Measurements from ENCODE around the gene TCFL5.
A peak's percentile ranks its signal among the peaks of the same experiment; 100 is the strongest.

Gene TCFL5

DNA sequence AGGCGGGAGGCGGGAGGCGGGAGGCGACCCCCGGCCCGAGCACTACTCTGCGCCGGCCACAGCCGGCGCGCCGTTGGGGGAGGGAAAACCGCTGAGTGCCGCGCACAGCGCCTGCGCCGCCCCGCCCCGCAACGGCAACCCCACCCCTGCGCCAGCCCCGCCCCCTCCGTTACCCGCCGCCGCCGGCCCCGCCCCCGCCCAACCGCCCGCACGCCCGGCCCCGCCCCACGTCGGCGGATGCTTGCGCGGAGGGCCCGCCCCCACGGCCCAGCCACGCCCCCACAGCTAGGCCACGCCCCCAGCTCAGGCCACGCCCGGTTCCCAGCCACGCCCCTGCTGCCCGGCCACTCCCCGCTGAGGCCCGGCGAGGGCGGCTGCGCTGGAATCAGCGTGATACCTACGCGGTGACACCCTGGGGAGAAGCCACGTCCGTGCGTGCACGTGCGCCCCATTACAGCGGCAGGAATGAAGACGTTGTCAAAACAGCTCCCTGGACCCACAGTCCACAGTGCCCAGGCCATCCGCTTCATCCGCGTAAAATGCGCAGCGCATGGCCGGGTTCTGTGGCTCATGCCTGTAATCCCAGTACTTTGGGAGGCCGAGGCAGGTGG lies at the start of gene TCFL5:
TCFL5 (minus strand) TSS at position 97 of the 611 bp plus-strand sequence. CDS start 152 bp downstream, outside the sequence.
- peak; percentile 94 for DNase-seq

DNA sequence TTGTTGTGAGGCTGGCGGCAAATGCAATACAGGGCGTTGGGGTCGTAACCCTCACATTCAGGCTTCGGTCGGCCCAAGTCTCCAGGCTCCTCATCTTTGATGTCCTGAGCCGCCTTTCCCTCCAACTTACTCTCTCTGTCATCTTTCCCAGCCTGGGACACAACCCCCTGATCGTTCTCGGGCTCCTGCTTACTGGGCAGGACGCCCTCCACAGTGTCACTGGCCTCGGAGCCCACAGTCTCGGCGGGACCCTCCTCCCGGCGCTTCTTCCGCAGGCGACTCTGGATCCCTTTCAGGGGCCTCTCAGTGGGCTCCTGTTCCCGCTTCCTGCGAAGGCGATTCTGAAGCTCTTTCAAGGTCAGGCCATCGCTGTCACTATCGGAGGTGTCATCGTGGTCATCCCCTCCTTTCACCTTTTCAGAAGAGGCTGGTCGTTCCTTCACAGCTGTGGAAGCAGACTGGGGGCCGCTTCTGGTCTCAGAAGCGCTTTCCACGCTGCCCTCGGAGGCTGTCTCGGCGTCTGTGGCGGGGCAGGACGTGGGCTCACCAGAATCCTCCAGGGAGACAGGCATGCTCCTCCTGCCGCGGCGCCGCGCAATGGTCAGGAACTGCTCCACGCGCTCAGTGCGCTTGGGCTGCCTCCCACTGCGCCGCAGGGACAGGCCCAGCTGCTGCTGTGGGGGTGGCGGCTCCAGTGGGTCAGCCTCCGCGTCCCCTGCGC lies 49.3 kb upstream of the TCFL5 start:
- DNase-seq: no peak

DNA sequence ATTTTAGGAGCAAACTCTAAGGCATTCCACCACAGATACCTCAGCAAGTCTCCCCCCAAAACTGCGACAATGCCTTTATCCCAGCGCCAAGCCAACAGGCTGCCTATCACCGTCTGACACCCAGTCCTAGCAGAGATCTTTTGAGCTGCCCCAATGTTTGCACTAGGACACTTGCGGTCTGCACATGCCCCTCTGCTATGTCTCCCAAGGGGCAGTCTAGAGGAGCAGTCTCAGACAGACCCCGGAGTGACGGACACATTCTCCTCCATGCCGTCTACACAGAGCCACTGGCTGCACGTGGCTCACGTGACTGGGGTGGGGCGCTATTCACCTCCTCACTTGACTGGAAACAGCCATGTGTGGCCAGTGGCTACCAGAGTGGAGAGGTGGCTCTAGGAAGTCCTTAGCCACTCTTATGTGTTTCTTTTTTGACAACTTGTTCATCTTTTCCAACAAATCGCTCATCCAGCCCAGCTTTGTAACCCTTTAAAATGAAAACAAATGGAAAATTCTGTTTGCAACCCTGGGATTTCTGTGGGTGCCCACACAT lies 48.7 kb upstream of the TCFL5 start:
- no peak for DNase-seq

DNA sequence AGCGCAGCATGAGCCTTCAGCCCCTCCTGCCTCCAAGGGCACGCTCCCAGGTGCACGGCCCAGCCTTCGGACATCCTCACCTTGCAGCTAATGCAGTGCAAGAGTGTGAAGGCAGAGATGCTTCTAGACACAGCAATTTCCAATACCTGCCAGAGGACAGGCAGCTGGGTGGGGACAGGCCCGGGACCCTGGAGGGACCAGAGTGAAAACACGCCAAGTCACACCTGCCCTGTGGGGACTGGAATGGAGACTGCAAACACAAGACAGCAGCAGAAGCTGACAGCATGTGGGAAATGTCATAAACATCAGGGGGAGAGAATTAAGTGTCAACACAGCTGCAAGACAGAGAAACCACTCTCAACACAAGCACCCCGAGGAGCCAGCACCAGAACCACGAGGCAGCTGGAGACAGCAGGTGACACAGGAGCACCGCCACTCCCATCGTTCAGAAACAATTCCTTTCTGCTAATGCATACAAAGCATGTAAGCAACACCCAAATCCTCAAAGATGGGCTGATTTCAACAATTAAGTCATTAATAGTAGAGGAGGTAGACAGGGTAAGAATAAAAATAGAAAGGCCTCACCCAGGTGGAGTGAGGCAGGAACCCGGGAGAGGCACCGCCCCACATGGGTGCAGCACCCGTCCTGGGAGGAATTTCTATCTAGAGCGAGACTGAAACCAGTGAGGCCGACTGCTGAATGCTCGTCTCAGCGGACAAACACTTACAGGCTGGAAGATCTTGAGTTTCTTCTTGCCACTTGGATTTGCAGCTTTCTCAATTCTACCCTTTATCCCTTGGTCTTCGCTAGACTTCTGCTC lies 47.6 kb upstream of the TCFL5 start:
- no peak for DNase-seq

DNA sequence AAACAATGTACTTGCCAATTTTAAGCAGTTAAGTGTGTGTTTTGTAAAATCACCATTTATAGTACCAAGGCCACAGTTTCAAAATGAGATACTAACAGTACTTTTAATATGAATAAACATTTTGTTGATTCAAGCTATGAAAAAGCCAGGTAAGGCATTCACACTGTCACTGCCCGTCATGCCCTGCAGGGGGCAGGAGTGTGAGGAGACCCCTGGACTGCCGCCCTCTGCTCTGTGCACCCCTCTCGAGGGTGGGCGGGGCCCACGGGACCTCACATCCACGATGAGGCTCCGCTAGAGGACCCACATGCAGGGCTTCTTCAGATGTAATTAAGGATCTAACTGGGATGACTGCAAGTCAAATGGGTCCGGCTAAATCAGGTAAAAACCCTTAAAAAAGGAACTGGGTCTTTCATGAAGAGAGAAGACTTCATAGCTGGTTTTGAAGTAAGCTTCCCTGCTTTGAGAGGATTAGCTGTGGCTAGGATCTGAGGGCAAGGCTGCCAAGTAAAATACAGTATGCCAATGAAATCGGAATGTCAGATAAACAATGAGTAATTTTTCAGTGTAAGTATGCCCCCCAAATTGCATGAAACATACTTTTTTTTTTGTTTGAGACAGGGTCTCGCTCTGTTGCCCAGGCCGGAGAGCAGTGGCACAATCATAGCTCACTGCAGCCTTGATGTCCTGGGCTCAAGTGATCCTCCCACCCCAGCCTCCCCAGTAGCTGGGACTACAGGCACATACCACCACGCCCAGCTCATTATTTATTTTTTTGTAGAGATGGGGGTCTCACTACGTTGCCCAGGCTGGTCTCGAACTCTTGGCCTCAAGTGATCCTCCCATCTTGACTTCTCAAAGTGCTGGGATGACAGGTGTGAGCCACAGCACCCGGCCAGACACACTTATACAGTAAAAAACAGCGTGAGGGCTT lies 46.0 kb upstream of the TCFL5 start:
- DNase-seq: no peak

DNA sequence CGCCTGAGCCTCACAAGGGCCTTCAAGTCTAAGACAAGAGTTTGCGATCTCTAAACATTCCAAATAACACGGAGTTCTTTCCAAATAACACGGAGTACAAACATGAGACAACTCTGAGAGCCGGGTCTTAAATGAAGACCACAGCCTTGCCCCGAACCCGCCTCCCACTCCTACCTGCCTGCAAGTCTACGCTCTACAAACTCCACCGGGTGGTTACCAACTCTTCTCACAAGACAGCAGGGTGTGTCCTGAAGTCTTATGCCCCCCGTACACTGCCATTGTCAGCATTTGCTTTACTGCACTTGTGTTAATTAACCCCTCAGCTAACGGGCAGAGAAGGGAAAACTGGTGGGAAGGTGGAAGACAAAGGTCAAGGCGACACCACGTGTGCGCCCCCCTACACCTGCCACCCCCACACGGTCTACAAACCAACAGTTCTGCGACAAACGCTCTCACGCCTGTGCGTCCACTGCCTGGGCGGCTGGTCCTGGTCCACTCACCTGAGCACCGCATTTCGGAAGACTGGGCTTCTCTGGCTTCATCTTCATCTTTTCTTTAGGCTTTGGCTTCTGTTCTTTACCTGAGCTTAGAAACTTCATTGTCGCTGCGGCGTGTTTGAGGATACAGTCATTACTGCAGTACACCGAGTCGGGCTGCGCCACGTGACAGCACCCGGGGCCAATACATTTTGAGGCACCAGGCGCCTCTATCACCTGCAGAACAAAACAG lies 45.2 kb upstream of the TCFL5 start:
- DNase-seq: no peak

DNA sequence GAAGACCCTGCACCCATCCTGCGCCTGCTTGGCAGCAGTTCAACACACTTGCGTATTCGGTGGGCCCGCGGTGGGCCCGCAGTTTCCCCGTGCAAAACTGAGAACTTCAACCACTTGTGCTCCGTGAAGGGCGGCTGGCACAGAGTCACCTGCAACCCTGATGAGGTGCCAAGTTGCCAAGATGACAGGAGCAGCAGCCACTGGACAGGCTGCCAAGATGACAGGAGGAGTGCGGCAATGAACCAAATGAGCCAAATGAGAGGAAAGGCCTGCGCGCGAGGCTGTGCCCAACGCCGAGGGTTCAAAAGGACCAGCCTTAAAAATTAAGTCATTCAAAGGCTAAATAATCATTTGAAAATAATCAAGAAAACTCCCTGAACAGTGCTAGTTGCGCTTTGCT lies 44.6 kb upstream of the TCFL5 start:
- no peak for DNase-seq

DNA sequence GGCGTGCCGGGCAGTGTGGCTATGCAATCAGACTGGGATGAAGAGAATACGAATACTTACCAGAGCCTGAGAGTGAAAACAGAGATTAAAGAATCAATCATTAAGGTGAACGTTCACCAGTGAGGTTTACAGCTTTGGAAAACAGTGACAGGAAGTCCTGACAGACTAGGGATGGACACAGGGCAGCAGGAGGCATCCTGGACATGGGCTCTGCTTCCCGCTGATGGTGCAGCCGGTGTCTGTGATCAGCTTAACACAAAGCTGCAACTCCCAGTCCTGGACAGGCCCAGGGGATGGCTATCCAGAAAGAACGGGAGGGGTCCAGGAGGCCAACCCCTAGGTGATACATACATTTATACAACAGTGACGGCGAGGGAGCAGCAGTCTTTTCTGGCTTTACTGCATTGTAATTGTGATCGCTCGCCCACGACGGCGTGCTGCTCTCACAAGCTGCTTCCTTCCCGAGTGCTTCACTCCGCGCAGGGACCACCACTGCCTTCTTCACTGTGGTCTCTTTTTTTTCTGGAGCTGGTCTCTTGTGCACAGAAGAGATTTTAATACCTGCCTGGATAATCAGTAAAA lies 44.0 kb upstream of the TCFL5 start:
- no peak for DNase-seq

DNA sequence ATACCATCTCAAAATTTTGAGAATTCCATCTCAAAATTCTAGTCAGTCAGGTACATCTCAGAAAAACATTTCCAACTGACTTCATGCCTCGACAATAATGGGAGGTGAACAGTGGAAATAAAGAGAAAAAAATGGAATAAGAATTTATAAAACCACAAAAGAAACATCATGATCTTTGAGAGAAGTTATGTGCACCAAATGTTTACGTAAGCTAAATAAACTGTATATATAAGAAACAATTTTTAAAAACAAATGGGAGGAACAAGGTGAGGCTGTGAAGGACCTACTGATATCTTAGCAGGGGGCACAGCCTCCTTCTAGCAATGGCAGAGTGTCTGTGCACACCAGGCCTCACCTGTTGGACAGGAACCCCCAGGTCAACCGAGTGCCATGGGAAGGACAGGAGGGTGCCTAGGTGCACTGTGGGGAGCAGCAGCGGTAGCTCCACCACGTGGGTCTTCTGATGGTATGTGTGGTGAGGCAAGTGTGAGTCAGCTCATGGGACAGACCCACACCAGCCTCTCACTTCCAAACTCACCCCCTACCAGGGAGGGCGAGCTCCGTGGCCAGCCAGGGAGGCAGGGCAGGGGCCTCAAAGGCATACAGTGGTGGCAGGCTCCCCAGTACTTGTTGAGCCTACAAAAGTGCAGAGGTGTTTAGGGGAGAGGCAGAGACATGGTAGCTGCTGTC lies 41.4 kb upstream of the TCFL5 start:
- no peak for DNase-seq

DNA sequence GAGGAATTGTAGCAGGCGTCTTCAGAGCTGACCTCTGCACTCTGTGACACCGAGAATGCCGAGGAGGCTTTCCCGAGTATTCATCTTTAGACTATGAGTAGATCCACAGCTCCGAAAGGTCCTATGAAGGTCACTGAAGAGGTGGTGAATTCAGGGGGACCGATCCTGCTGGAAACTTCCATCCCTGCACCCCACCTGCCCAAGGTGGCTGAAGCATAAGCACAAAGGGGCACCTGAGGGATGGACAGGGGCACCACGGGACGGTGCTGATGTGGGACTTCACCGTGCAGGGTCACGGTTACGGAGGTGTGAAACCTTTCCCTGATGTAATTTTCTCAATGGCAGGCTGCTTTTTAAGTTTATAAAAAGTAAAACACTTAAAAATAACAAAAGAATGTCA lies 40.3 kb upstream of the TCFL5 start:
- DNase-seq: no peak

DNA sequence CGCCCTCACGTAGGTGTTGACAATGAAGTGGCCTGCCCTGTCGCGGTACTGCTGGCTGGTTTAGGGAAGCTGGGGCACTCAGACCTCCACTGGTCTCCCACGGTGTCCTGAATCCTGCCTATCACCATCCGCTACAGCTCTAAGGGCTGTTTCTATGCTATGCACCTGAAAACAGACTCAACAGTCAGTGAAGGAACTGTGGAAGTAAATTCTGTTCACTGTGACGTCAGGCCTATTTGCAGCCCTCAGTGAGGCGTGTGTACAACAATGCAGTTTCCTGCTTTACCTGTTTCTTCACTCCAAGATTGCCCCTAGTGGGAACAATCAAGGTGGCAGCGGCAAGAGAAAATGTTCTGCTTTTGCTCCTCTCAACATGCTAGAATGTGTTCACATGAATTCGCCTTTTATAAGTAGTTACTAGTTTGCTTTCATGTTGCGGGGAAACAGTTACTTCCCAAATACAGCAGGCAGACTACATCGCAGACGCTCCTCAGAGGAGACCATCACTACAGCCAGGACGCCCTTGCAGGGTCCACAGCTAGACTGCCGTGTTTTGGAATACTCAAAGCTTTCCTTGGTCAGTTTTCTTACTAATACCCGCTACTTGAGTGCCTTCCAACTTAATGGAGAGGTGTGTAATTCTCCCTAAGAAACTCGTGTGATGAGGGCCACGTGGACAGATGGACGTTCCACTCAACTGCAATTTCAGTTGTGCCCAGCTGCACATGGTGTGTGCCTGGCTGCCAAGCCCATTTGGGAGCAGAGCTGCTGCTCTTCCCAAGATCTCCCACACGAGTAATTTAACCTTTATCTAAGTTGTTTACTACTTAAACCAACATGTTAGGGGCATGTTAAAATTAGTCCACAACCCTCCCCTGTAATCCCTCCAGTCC lies 39.3 kb upstream of the TCFL5 start:
- DNase-seq: peak; percentile 58

DNA sequence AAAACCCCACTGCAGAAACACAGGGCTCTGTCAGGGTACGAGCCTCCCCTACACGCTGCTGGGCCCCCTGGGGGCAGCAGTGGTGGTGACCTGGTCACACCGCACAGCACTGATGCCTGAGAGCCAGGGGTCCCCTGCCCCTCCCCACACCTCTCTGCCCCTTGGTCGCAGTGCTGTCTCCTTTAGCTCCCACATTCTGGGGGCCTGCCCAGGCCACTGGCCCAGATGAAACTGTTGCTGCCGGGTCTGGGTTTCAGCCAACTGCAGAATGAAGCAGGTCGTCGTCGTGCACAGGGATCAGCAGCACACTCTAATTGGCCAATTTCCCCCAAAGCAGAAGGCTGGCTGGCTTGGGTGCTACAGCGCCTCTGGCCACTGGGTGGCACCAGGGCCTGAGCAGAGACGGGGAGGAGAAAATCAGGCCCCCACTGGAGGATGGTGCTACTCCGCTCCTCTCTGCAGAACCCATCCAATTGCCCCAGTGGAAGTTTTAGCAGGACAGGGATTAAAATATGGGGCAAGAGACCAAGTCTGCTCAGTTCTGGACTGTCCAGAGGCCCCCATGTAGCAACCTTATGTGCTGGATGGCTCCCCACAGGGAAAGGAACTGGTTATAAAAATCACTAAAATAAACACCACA lies 38.5 kb upstream of the TCFL5 start:
- DNase-seq: peak; percentile 86

DNA sequence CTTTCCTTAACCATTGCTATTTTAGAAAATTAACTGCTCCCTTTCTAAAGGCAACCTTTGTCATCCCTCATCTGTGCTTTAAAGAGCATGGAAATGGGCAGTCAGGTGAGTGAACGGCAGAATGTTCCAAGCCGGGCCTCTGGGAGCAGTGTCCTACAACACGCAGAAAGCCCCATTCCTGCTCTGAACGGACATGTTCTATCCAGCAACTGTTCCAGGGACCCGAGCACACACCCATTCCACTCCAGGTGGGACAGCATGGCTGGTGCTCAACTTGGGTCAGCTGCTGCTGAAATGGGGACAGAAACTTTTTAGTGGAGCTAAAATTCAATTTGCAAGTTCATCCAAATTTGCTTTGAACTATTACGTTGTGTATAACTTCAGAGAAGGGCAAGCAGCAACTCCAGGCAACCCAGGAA lies 38.0 kb upstream of the TCFL5 start:
- DNase-seq: peak; percentile 57

DNA sequence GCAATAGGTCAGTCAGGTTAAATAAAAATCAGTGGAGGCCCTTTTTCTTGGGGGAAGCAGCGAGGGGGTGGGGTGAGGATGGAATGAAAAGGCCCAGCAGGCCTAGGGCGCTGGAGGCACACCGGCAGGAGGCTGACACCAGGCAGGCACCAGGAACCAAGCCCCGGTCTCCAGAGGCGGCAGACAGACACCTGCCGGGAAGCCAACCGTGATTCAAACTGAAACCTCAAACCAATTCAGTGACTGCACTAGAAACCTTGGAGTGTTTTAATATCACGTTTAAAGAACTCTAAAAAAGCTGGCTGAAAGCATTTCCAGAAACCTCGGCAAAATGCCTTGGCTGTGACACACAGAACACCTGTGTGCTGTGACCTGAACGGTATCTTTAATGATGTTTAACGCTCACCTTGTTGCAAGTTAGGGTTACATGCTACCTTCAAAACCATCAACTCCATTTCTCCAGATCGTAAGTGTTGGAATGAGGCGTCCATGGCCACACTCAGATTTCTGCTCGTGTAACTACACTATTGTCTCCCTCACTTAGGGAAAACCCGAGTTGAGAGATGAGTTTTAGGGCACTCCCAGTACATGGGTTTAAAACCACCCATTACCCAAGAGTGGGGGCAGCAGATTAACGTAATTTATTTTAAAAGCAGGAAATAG lies 37.5 kb upstream of the TCFL5 start:
- DNase-seq: peak; percentile 9

DNA sequence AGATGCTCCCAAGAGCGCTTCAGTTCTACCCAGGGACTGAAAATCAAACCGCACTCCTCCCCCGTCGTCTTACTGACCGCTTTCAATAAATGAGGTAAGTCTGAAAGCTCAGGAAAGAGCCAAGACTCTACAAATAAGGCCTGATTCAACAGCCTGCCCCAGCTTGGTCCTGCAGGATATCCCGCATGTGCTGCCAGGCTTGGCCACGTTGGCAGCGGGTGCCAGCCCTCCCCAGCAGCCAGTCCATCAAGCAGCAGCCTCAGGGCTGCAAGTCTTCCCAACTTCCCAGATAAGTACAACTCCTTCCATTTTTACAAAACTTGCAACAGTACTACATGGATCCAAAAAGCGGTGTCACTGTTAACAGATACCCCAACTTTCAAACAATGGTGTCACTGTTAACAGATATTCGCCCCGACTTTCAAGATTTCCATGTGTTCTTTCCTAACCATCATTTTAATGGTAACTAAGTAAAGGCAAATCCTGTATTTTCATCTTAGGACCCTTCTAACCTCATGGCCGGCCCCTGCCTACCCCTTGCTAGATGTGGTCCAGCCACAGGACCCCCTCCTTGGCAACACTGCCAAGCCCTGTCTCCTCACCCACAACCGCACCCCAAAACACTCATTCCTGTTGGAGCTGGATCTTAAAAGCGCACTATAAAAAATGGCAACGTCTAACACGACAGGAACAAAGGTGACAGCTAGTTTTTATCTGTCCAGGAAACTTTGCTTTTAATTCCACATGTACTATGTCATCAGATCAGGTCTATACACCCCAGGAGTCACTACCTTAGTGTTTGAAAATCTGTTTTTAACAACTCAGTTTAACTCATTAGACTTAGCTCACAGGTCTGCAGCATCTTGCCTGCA lies 36.7 kb upstream of the TCFL5 start:
- DNase-seq: no peak

DNA sequence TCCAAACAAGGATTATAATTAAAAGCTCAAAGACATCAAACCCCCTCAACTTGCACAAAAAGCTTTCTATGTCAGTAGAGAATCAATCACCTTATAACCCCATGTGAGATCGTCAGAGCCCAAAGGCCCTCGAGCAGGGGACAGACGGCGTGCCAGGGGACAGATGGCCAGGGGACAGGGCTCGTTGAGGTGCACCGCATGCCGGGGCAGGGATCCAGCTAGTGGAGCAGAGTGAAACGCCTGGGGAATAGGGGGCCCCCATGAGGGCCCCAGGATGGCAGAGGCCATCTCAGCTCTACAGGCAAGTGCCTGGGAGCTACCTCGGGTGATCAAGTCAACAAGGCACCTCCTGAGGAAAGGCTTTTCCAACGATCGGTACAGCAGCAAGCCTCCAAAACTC lies 36.0 kb upstream of the TCFL5 start:
- DNase-seq: peak; percentile 15

DNA sequence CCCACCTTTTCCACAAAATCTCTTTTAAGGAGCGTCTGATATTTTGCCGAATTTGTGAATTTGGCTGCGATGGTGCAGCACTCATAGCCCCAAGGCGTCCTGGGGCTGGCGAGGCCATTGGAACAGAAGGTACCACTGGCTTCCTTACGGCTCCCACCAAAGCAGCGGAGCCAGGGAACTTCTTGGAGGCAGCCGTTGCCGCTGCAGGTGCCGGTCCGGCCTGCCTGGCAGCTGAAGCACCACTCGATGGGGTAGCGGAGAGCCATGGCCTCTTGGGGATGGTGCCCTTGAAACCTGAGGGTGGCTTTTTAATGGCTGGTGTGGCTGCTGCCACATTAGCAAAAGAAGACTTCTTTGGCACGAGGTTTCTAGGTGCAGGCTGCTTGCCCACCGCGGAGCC lies 34.9 kb upstream of the TCFL5 start:
- DNase-seq: no peak

Measured in eye (tissue), 1 donor.